ENCODE measurements around the gene CMTM7. TPM values are rescaled to one million over a fixed set of nuclear protein-coding genes. Genes with fewer than 3 reads are reported as not detected.
A peak's percentile ranks its signal among the peaks of the same experiment; 100 is the strongest.

CMTM7 gene
- total RNA-seq, 1 experiment from 2014 or later, result 131 TPM

- H3K4me3 Mint-ChIP-seq (ENCODE audit: low read depth, unreplicated experiment), result peak overlapping the region; percentile 92
- TF ChIP-seq CTCF (IDR thresholded peaks at IDR 0.05; ENCODE audit: unreplicated experiment), result no peak
- no peaks in the 10 kb centered on the region for H3K27me3 Mint-ChIP-seq (ENCODE audit: unreplicated experiment)
- no peaks in the 10 kb centered on the region for H3K9me3 Mint-ChIP-seq (ENCODE audit: low read depth, unreplicated experiment)
- peak overlapping the region; percentile 80 for H3K27ac Mint-ChIP-seq (ENCODE audit: unreplicated experiment)
- CTCF ChIA-PET, result interaction anchor here (0.6 kb wide), 1 partner anchor 124 kb away, joined by 4 read pairs; no protein-coding TSS in a partner anchor
- BruUV-seq (replicated peaks), result TSS peak; percentile 57
- DNase-seq, result no peak
- intact Hi-C loops (cut with micrococcal nuclease; ENCODE audit: unreplicated experiment), result no loop called here
- peaks cover 27% of the 10 kb centered on the region for H3K4me1 Mint-ChIP-seq (ENCODE audit: low read depth, unreplicated experiment)
- peaks cover 34% of the 10 kb centered on the region for H3K36me3 Mint-ChIP-seq (ENCODE audit: insufficient read depth, unreplicated experiment)
These were observed 109.5 kb downstream of the CMTM7 start for GRCh38 chr3:32500880-32501782.

DNA sequence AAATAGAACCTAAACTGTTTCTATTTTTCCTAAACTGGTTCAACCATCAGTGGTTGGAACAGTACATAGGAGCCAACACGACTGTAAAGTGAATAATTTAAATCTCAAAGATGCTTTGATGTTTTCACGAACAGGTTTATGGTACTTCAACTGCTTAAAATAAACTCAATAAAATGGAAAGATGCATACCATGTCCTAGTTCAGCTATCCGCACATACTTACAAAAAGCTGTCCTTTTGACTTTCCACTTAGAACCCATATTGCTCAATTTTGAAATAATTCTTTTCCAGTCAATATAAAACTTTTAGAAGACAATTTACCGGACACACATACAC is 110.1 kb downstream of the CMTM7 start:
- Mint-ChIP-seq H3K27ac (ENCODE audit: unreplicated experiment) (peak overlapping the region; percentile 80), H3K9me3 (ENCODE audit: low read depth, unreplicated experiment) (no peaks in the 10 kb centered on the region), H3K36me3 (ENCODE audit: insufficient read depth, unreplicated experiment) (peaks cover 29% of the 10 kb centered on the region), H3K4me1 (ENCODE audit: low read depth, unreplicated experiment) (peaks cover 21% of the 10 kb centered on the region), H3K27me3 (ENCODE audit: unreplicated experiment) (no peaks in the 10 kb centered on the region), H3K4me3 (ENCODE audit: low read depth, unreplicated experiment) (peak overlapping the region; percentile 92)
- CTCF ChIA-PET, result no interaction called here
- intact Hi-C loops (cut with micrococcal nuclease; ENCODE audit: unreplicated experiment), result no loop called here
- TF ChIP-seq CTCF (IDR thresholded peaks at IDR 0.05; ENCODE audit: unreplicated experiment), result no peak
- DNase-seq, result no peak
- no TSS peak for BruUV-seq (replicated peaks)

GRCh38 chr3:32502118-32502945 is 110.7 kb downstream of the CMTM7 start, which contains the start of gene CMTM6:
Gene CMTM6, minus strand, starts transcription at chr3:32502852. Its CDS starts 107 bp downstream, at chr3:32502745.
- BruUV-seq (replicated peaks), result no TSS peak
- peak; percentile 79 for DNase-seq
- no peak for TF ChIP-seq CTCF (IDR thresholded peaks at IDR 0.05; ENCODE audit: unreplicated experiment)
- no peaks in the 10 kb centered on the region for H3K27me3 Mint-ChIP-seq (ENCODE audit: unreplicated experiment)
- peaks cover 17% of the 10 kb centered on the region for H3K4me1 Mint-ChIP-seq (ENCODE audit: low read depth, unreplicated experiment)
- no peaks in the 10 kb centered on the region for H3K9me3 Mint-ChIP-seq (ENCODE audit: low read depth, unreplicated experiment)
- intact Hi-C loops (cut with micrococcal nuclease; ENCODE audit: unreplicated experiment), result no loop called here
- peak within 1 kb of the TSS; percentile 80 for H3K27ac Mint-ChIP-seq (ENCODE audit: unreplicated experiment)
- peak within 1 kb of the TSS; percentile 92 for H3K4me3 Mint-ChIP-seq (ENCODE audit: low read depth, unreplicated experiment)
- CTCF ChIA-PET, result no interaction called here
- H3K36me3 Mint-ChIP-seq (ENCODE audit: insufficient read depth, unreplicated experiment), result peaks cover 26% of the 10 kb centered on the region

GRCh38 chr3:32502946-32503286 is 111.3 kb downstream of the CMTM7 start:
- Mint-ChIP-seq H3K9me3 (ENCODE audit: low read depth, unreplicated experiment) (no peaks in the 10 kb centered on the region), H3K27me3 (ENCODE audit: unreplicated experiment) (no peaks in the 10 kb centered on the region), H3K4me1 (ENCODE audit: low read depth, unreplicated experiment) (peaks cover 17% of the 10 kb centered on the region), H3K4me3 (ENCODE audit: low read depth, unreplicated experiment) (peak overlapping the region; percentile 92), H3K27ac (ENCODE audit: unreplicated experiment) (peak overlapping the region; percentile 80), H3K36me3 (ENCODE audit: insufficient read depth, unreplicated experiment) (peaks cover 26% of the 10 kb centered on the region)
- no peak for DNase-seq
- CTCF ChIA-PET, result no interaction called here
- intact Hi-C loops (cut with micrococcal nuclease; ENCODE audit: unreplicated experiment), result no loop called here
- no TSS peak for BruUV-seq (replicated peaks)
- TF ChIP-seq CTCF (IDR thresholded peaks at IDR 0.05; ENCODE audit: unreplicated experiment), result no peak

Other genes with a start within 250 kb of the CMTM7 start
- gene CMTM8, start 153.2 kb upstream of the CMTM7 start, total RNA-seq (2022), result 19.0 and 19.9 TPM in 2 replicates
- 89.8 and 107 TPM in 2 replicates for gene CMTM6, start 111.0 kb downstream of the CMTM7 start, total RNA-seq (2022)
- 25.4 and 29.8 TPM in 2 replicates for gene DYNC1LI1, start 179.0 kb downstream of the CMTM7 start, total RNA-seq (2022)